ENCODE measurements around the gene PRRX2.

DNA sequence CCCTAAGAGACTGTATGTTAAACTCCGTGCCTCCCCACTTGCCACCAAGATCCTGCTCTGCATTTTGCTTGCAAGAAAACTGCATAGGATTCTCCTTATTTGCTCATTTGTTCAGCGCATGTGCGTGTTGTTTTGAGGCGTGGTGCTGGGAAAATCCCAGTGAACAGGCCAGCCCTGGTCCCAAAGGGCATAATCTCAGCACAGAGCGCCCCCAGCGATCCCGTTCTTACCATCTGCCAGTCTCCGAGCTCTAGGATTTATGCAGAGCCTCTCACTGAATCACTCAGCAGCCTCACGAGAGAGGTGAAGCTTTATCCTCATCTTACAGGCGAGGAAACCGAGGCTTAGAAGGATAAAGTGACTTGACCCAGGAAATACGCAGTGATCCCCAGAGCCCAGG is 11.5 kb downstream of the PRRX2 start:
- no peak for TF ChIP-seq HDGF (IDR thresholded peaks at IDR 0.05; ENCODE audit: borderline replicate concordance)
- TF ChIP-seq ELF4 (IDR thresholded peaks at IDR 0.05), result no peak
- no peak for TF ChIP-seq BHLHE40 (IDR thresholded peaks at IDR 0.05; ENCODE audit: borderline replicate concordance)
- TF ChIP-seq ARNT (IDR thresholded peaks at IDR 0.05), result no peak
- no peak for TF ChIP-seq FOXM1 (IDR thresholded peaks at IDR 0.05; ENCODE audit: borderline replicate concordance)
- TF ChIP-seq, protein P1, sequence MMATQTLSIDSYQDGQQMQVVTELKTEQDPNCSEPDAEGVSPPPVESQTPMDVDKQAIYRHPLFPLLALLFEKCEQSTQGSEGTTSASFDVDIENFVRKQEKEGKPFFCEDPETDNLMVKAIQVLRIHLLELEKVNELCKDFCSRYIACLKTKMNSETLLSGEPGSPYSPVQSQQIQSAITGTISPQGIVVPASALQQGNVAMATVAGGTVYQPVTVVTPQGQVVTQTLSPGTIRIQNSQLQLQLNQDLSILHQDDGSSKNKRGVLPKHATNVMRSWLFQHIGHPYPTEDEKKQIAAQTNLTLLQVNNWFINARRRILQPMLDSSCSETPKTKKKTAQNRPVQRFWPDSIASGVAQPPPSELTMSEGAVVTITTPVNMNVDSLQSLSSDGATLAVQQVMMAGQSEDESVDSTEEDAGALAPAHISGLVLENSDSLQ (IDR thresholded peaks at IDR 0.05), result no peak
- TF ChIP-seq SP1 (IDR thresholded peaks at IDR 0.05), result no peak
- TF ChIP-seq NFRKB (IDR thresholded peaks at IDR 0.05), result no peak
- no peak for TF ChIP-seq SUZ12 (IDR thresholded peaks at IDR 0.05)
- TF ChIP-seq LEF1 (IDR thresholded peaks at IDR 0.05; ENCODE audit: borderline replicate concordance), result no peak
- TF ChIP-seq TARDBP (IDR thresholded peaks at IDR 0.05), result no peak
- TF ChIP-seq CTBP1 (IDR thresholded peaks at IDR 0.05; ENCODE audit: borderline replicate concordance), result no peak
- no peak for TF ChIP-seq FOXK2 (IDR thresholded peaks at IDR 0.05)
